OCI-LY1 (cell line): ENCODE results near the gene IFITM5.

Source experiments
- CTCF ChIP-seq: fragments of 200-600 bp; sonication (generic), shearing (Covaris generic); IDR thresholded peaks from 2 replicates; pipeline ENCODE4 v1.5.1; 2017; ENCODE audit warnings: mild to moderate bottlenecking, antibody characterized with exemption, low read length, moderate library complexity, mixed read lengths
- EZH2 ChIP-seq: fragments of 200-600 bp; sonication (generic), shearing (Covaris generic); IDR thresholded peaks from 2 replicates; pipeline ENCODE4 v1.8.0; 2017; ENCODE audit warnings: borderline replicate concordance, mixed run types, mild to moderate bottlenecking, antibody characterized with exemption, low read length, moderate library complexity, mixed read lengths

GRCh38 chr11:267491-267994 lies 31.8 kb downstream of the IFITM5 start:
- TF ChIP-seq CTCF = no peak
- TF ChIP-seq EZH2 = no peak
